ENCODE measurements around the gene DNAH7. TPM values are rescaled to one million over a fixed set of nuclear protein-coding genes. Genes with fewer than 3 reads are reported as not detected.

DNAH7 gene
- total and polyA plus RNA-seq, 2 of the 13 experiments (the other 11 are each of a cell fraction or from before 2014, with no cell fraction given), result 0.09 TPM; not detected in 1

GRCh38 chr2:196088203-196088602 lies 19.6 kb upstream of the DNAH7 start (continued):
- TF ChIP-seq ZNF546 (CRISPR knock-in tag; conservative IDR thresholded peaks at IDR 0.05) (no peak), ZNF12 (CRISPR knock-in tag; IDR thresholded peaks at IDR 0.05) (0 out of 2 replicates have a peak, but pooled peaks have one; percentile 19), ZNF207 (IDR thresholded peaks at IDR 0.05; ENCODE audit: borderline replicate concordance) (no peak), ZNF878 (CRISPR knock-in tag; IDR thresholded peaks at IDR 0.05) (no peak), HMG20A (CRISPR knock-in tag; IDR thresholded peaks at IDR 0.05; ENCODE audit: borderline replicate concordance) (peak; percentile 88), MAFF (IDR thresholded peaks at IDR 0.05; ENCODE audit: low read depth, low read length) (no peak; the same call in none of the 2 replicates), ZNF17 (CRISPR knock-in tag; IDR thresholded peaks at IDR 0.05) (no peak), GPBP1L1 (CRISPR knock-in tag; IDR thresholded peaks at IDR 0.05) (no peak), ARHGAP35 (CRISPR knock-in tag; IDR thresholded peaks at IDR 0.05; ENCODE audit: borderline replicate concordance) (no peak), ZNF24 (IDR thresholded peaks at IDR 0.05) (no peak), SIX1 (CRISPR knock-in tag; IDR thresholded peaks at IDR 0.05; ENCODE audit: borderline replicate concordance) (no peak), THAP7 (CRISPR knock-in tag; IDR thresholded peaks at IDR 0.05) (no peak), MLLT10 (CRISPR knock-in tag; IDR thresholded peaks at IDR 0.05) (no peak), RBFOX2 (IDR thresholded peaks at IDR 0.05; ENCODE audit: low read depth, low read length) (no peak), ZNF792 (CRISPR knock-in tag; IDR thresholded peaks at IDR 0.05) (no peak), FOXP1 (IDR thresholded peaks at IDR 0.05) (no peak), FOXP1 (CRISPR knock-in tag; IDR thresholded peaks at IDR 0.05) (peak; percentile 50), SETDB1 (CRISPR knock-in tag; IDR thresholded peaks at IDR 0.05; ENCODE audit: borderline replicate concordance) (no peak), CREB3 (CRISPR knock-in tag; IDR thresholded peaks at IDR 0.05) (no peak), HINFP (CRISPR knock-in tag; IDR thresholded peaks at IDR 0.05; ENCODE audit: low read depth) (no peak), ZNF235 (CRISPR knock-in tag; IDR thresholded peaks at IDR 0.05; ENCODE audit: borderline replicate concordance) (no peak), CBX2 (IDR thresholded peaks at IDR 0.05; ENCODE audit: low read depth, low read length) (no peak), CBX2 (CRISPR knock-in tag; IDR thresholded peaks at IDR 0.05; ENCODE audit: low read depth) (no peak), PRDM10 (CRISPR knock-in tag; IDR thresholded peaks at IDR 0.05; ENCODE audit: low read depth) (no peak), ZNF383 (CRISPR knock-in tag; IDR thresholded peaks at IDR 0.05; ENCODE audit: borderline replicate concordance) (no peak)

All from HepG2 (cell line).